CD4-positive, alpha-beta T cell treated with Interleukin-15 for 1 hour (primary cell): Measurements from ENCODE around the gene GSG1L.

Experiments used
- DNase-seq: peaks from one replicate; pipeline ENCODE4 v3.0.0-alpha.2; 2020

The GSG1L gene

DNA sequence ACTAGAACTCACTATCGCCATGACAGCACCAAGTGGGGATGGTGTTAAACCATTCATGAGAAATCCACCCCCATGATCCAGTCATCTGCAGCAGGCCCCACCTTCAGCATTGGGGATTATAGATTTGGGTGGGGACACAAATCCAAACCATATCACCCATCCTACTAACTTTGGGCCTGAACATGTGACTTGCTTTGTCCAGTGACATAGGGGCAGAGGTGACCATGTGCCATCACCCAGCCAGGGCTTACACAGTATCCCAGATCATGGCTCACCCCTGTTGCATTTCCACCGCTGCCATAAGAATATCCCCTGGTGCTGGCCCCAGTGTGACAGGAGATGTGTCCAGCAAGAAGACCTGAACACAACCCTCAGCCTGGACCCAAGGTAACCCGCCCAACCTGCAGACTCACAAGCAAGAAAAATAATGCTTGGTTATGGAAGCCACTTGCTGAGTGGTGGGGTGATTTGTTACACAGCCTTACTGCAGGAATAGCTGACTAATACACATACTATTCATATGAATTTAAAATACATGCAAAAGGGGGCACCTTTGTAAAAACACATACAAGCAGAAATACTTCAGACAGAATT, 130.9 kb downstream of the GSG1L start:
- DNase-seq, result no peak

DNA sequence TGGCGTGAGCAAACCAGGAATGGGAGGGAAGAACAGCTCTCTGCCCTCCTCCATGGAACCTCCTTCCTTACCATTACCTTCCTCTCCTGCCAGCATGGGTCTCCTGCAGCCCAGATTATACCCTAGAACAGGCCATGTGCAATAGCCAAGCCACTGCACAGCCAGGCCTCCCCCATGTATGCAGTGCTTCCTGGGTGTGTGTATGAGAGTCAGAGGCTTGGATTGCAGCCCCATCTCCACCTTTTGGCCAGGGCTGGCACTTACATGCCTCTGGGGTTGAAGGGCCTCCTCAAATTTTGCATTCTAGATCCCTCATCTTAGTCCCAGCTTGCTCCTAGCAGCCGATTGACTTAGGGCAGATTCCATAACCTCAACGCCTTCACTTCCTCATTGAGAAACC, 133.7 kb downstream of the GSG1L start:
- no peak for DNase-seq

DNA sequence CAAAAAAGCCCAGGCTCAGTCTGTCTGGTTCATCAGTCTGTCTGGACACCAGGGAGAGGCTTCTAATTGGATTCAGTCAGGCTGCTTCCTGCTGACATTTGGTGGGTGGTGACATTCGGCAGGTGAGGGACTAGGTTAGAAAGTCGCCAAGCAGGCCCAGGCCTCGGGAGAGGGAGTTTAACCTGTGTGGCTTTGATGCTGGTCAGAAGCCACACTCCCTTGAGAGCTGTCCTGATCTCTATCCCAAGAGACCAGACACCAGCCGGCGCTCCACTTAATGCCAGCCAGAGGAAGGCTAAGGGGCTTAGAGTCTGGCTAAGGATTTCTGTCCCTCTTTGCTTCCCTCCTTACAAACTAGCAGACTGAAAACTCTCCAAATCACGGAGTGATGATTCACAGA, 135.0 kb downstream of the GSG1L start:
- DNase-seq, result no peak

DNA sequence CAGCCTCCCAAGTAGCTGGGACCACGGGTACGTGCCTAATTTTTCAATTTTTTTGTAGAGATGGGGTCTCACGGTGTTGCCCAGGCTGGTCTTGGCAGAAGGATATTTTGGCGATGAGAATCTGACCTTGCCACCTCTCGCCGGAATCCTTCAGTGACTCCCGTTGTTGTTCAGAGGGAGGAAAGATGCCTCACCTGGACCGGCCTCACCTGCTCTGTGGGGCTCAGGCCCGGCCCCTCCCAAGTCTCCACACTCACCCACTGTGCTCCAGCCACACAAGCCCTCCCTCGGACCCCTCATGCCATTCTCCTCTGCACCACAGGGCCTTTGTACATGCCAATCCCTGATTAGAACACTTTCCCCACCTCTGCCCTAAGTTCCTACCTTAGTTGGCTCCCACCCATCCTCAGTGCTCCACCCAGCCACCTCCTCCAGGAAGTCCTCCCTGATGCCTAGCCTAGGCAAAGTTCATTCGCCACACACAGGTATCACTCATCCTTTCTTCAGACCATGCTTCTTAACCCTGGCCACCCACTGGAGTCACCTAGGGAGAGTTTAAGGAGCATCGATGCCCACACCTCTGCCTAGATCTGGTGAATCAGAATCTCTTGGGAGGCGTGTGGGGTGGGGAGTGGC, 136.1 kb downstream of the GSG1L start:
- no peak for DNase-seq

DNA sequence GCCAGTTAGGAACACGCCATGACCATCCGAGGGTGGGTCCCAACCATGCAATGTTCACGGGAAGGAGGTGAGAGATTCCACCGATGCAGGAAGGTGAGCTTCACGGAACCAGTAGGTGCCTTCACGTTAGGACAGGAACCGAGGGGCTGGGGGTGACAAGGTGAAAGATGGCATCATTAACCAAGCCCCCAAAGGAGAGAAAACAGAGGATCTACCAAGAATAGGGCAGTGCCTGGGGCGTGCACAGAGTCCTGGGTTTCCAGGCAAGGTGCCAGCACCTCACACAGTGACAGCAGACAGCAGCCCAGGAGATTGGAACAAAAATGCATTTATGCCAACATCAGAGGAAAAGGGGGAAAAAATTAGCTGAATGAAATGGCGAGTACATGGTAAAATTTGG, 137.9 kb downstream of the GSG1L start:
- no peak for DNase-seq

DNA sequence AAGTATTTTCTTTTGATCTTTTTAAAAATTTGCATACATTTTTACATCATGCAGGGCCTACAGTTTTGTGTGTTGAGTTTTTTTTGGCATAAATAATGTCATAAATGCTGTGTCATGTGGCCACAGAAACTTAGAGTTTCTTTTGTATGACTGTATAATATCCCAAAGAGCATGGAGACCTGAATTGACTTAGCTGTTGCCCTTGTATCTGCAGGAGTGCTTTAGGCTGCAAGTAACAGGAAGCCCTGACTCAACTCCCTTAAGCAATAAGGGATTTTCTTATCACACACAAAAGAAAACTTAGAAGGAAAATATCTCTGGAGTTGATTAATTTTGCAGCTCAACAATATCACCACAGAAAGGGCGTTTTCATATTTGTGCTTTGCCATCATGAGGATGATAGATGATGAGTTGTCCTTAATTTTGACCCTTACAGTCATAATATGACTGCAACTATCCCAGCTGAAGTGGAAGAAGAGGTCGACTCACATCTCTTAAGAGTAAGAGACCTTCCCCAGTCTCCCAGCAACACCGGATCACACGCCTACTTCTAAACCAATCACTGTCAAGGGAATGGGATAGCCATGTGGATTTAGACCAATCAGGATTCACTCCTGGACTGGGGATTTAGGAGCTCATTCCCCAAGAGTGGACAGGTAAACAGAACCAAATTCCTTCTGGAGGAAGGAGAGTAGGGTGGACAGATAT, 138.9 kb downstream of the GSG1L start:
- DNase-seq, result no peak

DNA sequence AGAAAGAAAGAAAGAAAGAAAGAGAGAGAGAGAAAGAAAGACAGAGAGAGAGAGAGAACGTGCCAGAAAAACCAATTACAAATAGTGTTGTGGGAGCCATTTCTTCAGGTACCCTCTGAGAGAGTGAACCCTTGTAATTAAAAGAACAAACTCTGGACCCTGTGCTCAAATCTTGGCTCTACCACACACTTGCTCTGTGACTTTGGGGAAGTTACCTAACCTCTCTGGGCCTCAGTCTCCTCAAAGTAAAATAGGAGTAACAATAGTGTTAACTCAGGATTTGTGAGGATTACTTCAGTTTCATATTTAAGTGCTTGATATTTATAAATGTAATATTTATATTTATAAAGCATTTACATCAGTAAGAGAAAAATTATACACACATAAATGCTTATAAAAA, 139.8 kb downstream of the GSG1L start:
- DNase-seq, result no peak

DNA sequence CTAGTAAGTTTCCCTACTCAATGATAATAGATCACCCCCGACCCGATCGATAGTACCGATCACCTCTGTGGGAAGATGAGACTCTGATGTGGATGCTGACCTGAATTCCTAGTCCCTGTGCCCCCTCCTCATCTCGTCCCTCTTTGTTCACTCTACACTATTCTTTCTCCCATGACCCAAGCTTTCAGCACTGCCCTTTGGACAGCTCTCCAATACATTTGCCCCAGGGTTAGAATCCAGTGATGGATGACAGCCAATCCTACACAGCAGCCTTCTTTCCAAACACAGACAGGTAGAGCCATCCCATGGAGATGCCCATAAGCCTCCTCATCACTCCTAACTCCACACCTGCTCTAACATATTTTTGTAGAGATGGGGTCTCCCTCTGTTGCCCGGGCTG, 141.1 kb downstream of the GSG1L start:
- no peak for DNase-seq

DNA sequence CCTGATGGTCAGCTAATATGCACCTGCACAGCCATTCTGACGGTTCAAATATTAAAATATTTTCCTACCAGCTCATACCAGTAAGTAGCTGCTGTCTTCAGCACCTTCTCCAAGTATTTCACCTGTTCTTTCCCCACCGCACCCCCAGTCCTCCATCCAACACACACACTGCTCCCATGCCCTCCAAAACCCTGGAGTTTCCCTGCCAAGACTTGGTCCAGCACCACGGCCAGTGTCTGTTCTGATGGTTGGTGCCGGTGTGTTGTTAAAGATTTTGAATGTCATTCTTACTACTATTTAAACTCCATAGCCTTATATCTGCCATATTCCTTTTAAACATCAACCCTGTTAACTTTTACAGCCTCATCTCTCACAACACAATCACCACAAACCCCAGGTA, 142.4 kb downstream of the GSG1L start:
- DNase-seq, result no peak

DNA sequence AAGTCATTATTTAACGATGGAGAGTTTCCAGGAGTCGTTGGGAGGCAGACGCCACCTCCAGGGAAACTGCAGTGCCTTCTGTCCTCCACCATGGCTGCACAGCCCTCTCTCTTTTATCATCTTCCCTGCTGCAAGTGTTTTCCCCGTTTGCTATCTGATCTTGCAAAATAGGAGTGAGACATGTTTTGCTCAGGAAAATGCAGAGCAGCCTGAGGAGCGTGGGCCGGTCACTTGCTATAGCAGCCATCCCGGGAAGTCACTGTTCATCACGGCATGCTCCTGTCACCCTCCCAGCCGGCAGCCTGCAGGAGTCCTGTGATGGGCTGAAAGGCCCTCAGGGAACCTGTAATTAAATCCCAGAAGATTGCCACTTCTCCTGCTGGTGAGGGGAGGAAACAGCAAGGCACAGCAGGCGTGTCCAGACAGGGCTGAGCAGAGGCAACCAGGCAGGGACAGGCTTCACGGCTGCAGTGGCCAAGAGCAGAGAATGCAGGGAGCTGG, 143.1 kb downstream of the GSG1L start:
- no peak for DNase-seq

DNA sequence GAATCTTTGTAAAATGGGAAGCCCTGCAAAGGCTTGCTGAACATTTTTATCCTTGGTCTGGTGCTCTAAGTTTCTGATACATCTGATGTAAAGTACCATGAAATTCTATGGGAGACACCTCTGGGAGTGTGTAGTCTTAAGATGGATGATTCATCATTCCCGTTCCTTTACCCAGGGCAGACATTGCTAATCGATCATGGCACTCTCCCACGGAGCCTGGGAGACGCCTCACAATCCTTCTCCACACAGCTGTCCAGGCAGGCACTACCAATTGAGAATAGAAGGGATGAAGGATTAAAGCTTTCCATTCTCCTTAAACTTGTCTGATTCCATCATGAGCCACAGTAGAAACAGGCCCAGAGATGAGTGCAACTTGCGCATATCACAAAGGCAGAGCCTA, 144.8 kb downstream of the GSG1L start:
- DNase-seq, result no peak

DNA sequence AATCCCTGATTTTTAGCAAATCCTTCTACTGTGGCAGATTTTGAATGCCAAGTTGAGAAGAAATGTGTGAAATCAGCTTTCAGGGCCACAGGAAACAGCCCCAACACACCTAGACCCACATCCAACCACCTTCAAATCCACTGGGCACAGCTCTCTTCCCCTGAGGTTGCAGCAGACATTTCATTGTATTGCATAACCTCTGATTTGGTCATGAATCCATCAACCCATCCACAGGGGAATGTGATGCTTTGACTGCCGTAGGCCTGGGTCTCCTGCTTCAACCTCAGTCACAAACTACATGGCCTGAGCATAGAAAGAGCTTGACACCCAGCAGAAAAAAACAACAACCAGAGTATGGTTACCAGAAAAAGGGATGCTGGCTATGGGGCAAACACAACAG, 145.6 kb downstream of the GSG1L start:
- DNase-seq, result no peak

DNA sequence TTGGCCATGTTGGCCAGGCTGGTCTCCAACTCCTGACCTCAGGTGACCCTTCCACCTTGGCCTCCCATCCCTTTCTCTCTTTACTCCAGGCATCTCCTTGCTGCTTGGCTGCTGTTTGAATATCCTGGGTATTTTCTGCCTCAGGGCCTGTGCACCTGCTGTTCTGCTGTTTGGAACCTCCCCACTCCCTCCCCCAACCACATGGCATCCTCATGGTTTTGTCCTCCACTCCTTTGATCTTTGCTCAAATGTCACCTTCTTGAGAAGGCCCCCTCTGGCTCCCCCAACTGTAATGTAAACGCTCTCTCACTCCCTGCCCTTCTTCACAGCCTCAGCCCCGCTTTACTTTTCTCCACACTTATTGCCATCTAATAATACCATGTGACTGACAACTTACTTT, 152.0 kb downstream of the GSG1L start:
- DNase-seq, result no peak

DNA sequence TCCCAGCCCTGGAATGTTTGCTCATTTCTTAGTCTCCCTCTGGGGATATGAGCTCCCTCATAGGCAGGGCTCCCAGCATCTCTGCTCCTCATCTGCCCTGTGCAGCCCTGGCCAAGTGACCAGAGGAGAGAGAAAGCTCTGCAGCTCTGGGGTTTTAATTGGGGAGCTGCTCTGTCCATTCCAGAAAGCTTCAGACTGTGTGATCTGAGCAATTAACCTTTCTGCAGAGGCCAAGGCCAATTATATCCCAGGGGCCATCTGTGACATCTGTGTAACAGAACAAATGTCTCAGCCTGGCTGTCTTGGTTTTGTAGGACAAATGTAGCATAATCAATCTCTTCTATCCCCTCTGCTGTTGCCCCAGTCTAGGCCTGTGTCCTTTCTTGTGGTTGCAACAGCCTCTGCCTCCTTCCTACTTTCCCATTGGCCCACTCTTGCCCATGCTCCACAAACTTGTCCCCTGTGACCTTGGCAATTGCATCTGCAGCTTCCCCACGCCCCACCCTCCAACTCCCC, 156.0 kb downstream of the GSG1L start:
- no peak for DNase-seq

DNA sequence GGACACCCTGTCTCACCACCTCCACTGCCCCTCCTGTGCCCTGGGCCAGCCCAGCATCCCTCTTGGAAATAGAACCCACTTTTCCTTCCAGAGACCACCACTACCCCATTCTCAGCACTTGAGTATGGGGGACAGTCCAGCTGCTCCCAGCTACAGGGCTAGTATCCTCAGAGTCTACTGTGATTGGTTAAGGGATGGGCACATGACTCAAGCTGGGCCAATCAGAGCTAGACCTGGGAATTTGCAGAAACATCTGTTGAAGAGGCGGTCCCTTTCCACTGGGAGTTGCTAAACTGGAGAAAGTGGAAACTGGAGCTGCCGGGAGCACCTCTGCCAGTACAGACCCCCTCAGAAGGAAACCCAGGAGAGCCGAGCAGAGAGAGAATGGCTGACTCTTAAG, 156.6 kb downstream of the GSG1L start:
- DNase-seq, result no peak

DNA sequence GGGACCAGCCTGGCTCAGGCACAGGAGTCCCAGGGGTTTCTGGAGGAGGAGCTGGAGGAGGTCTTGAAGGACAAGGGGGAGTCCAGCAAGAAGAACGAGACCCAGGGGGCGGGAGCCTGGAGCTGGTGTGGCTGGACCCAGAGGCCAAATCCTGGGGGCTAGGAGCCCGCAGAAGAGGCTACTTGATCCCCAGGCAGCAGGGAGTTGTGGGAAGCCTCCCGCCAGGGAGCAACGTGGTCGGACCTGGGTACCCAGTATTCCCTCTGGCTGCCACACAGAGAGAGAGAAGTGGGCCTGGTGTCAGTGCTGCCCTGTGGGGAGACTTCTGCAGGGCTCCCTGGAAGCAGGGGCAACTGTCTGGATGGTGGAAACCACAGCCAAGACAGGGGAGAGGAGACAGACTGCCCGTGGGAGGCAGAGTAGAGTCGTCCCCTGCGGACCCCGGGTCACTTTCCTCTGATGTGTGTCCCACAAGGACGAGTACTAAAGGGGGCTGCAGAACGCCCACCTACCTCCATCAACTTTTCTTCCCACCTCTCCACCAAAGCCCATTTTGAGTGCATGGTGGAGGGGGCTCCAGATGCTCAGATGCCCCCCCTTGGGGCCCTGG, 160.4 kb downstream of the GSG1L start:
- DNase-seq, result no peak

DNA sequence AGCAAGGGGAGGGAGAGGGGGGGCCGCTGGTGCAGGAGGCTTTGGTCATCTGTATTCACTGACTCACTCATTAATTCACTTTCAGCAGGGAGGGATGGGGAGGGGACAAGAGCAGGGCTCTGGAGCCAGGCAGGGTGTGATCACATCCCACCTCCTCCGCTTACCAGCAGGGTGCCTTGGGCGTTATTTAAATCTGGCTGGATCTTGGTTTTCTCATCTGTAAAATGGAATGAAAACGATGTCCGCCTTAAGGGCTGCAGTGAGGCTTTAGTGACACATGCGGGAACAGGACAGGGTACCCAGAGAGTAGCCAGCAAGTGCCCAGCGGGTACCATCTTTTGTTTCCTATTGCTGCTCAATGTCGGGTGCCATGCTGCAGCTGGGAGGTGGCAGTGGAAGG, 161.0 kb downstream of the GSG1L start:
- no peak for DNase-seq

DNA sequence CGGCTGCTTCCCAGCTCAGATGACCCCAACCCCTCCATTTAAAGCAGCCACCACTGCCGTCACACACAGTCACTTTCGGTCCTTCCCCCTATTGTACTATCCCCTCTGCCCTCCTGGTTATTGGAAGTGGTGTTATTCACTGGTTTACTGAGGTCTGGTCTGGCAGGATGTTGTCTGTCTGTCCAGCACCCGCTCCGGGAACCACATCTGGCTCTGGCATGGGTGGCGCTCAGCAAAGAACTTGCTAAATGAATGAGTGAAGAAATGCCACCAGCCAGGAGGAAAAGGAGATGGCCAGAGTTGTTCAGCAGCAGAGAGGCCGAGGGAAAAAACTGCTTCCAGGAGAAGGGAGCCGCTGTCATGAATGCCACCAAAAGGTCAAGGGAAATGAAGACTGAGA, 161.6 kb downstream of the GSG1L start:
- no peak for DNase-seq

DNA sequence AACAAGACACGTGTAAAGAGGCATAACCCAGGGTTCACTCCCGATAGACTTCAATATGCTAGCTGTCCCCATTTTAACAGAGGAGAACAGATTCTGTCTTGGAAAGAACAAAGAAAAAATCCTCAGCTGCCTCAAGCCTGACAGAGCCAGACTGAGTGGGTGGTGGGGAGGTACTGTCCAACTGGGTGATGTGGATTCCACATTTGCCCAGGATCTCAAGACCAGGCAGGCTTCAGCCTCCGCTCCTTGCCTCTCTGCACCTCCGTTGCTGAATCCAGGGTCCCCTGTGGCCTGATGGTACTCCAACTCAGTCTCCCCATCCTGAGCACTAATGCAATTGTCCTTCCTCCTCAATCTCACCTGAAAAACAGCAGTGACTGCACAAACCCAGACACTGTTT, 163.8 kb downstream of the GSG1L start:
- DNase-seq, result no peak

DNA sequence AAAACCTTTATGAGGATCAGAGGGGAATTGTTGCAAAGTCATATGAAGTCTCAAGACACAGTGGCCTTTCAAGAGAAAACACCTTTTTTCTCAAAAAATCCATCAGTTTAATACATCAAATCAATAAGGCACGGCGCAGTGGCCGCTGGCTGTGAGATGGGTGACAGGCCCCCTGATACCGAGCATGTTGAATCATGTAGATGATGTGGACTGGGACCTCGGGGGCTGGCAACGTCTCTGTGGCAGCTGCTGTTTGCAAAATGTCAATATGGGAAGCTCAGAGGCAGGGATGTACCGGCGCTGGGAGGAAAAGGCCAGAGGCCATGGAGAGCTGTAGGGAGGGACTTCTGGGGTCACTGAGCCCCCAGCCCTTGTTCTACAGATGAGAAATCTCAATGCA, 169.1 kb downstream of the GSG1L start:
- no peak for DNase-seq

DNA sequence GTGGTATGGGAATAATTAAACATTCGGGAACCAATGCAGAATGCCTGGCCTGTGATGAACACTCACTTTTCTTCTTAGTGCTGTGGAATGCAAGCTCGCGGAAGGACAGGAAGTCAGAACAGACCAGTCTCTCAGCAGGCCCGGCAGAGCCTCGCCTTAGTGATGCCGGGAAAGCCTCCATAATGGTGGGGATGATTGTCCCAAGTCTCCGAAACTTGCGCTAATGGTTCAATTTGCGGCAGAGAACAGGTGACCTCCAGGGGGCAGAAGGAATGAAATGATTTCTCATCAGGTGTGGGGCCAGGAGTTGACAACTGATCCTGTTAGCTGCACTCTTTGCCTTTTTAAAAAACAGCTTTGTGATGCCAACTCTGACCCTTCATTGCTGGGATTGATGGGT, 170.6 kb downstream of the GSG1L start:
- DNase-seq, result no peak

DNA sequence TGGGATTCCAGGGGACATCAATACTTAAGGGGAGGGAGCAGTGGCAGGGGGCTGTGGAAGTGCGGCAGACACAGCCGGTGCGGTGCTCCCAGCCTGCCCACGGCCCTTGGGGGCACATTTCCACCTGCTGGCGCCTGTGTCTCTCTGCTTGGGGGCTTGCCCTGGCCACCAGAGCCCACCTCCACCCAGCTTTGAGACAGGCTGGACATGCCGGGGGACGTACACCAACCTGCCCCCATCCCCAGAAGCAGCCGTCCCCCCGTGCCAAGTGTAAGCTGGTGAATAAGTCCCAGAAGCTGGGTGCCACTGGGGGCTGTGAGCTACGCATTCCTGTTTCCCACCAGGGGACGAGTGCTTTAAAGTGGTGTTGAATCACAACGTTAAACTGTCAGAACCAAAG, 172.6 kb downstream of the GSG1L start:
- no peak for DNase-seq

DNA sequence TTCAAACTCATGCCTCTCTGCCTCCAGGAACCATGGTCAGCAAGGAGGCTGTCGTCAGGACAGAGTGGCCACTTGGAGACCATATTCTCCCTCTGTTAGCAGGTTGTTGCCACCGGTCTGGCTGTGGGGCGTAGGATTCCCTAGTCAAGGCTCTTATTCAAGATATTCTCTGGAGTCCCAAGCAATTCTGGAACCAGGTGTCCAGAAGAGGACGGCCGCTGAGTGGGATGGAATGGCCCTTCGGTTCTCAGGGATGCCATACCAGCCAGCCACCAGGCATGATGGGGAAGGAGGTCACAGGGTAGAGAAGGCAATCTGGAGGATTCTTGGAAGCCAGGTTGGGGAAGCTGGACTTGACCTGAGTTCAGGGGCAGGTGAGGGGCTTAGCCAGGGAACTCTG, 173.5 kb downstream of the GSG1L start:
- DNase-seq, result no peak

DNA sequence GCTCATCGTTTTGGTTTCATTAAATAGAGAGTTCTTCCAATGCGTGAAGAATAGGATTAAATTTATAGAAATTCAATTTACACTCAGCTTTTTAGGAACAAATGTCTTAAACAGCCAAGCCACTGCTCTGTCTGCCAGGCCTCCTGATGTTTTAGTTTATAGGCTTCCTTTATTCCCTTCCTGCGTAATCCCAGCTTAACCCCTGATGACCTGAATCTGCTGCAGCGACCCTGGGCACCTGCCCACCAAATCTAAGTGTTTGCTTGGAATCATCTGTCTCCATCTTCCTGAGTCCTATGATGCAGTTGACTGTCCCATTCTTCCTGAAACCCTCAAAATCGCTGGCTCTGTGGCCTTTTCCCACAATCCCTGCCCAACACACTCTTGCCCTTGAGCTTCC, 179.9 kb downstream of the GSG1L start:
- DNase-seq, result no peak
